Occipital lobe (tissue), 2 donors: ENCODE results near the gene SLC1A4. TPM values are rescaled to one million over a fixed set of nuclear protein-coding genes. Genes with fewer than 3 reads are reported as not detected.
"Not testable (repeated sequence)": the region's sequence is repeated elsewhere in the genome, so short reads cannot be mapped to it uniquely, and the experiment has no call there.

Experiments used
- DNase-seq: peaks from one replicate; lab custom pipeline; 2025; lab: John Stamatoyannopoulos, UW
- total RNA-seq: library from RNA; depleted of rRNA; stranded (reverse); fragments of >200 nt; gene quantifications from one replicate; pipeline ENCODE4 v1.2.3, GENCODE V29; 2014

SLC1A4 gene
- total RNA-seq, 1 donor from 2014 or later = 57.9 TPM

DNA sequence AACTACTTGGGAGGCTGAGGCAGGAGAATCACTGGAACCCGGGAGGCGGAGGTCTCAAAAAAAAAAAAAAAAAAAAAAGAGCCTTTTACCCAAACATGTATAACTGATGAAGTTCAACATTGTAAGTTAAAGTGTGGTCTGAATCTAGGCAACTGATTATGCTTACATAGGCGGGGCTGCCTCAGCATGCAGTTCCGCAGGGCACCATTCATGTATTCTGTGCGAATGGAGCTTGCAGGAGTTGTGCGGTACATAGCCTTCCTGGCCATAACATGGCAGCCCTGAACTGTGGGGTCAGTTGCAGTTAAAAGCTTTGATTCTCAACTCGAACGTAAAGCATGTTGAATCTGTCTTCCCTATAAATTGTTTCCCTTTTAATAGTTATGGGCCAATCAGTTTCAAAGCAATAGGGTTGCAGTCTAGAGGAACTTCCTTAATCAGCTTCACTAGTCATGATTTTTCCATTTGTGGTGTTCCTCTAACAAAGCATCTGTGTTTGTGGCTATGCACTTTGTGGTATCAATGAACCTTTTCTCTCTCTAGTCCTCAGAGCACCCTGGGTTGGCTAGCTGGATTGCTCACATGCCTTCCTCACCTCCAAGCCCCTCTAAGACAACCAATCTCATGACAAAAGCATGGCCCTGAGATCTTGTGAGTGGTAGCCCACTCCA, 36.4 kb downstream of the SLC1A4 start:
- no peak for DNase-seq

DNA sequence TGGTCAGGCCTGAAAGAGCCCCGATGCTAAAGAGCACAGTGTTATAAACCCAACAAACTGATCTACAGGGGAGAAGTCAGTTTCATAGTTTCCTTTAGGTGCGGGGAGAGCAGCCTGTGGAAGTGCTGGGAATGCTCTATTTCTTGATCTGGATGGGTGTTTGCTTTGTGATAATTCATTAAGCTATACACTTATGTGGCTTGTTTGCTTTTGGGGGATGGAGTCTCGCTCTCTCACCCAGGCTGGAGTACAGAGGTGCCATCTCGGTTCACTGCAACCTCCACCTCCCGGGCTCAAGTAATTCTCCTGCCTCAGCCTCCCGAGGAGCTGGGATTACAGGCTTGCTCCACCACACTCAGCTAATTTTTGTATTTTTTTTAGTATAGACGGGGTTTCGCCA, 37.0 kb downstream of the SLC1A4 start:
- DNase-seq = no peak

- no peak for DNase-seq
Measured at GRCh38 chr2:65026704-65027464, 37.7 kb downstream of the SLC1A4 start.

- DNase-seq = no peak
Measured at GRCh38 chr2:65027616-65028244, 38.5 kb downstream of the SLC1A4 start.

- DNase-seq = no peak
Measured at GRCh38 chr2:65030476-65031332, 41.5 kb downstream of the SLC1A4 start.

- no peak for DNase-seq
Measured at GRCh38 chr2:65031341-65032018, 42.3 kb downstream of the SLC1A4 start.

DNA sequence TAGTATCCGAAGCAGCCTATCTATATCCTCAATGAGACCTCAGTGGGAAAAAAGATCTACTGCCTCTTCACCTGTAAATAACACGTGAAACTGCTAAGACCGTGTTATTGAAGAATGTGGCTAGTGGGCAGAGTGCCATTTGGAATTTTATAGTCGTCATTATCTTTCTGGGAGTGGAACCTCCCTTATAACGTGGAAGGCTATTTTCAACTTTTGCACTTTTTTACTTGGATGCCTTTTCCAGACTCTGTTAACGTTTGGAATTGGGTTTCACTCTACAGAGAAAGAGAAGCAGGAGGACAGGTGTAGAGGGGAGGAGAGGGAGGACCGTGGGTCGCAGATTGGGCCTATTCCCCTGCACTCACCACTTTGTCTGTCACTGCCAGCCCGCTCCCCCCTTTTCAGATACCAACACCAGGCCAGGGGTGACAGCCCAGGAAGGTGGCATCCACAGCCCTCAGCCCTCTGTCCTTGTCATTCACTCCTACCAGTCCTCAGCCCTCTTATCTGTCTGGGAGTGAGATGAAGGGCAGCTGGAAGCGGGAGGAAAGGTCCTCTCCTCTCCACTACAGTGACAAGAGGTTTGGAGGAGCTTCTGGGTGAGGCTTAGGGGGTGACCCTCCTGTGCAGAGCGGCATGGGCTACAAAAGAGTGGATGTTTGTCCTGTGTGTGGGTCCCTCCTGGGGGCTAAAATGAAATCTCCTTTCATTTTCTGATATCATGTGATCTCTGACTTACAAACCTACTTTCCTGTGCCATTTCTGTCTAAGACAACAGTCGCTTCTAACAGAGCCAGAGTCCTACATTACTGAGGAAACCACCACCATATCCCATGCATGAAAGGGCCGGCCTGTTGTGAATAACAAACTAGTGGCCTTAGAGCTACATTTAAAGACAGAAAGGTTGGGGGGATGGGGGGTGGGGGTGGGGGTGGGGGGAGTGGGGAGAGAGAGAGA, 43.1 kb downstream of the SLC1A4 start:
- DNase-seq = no peak

GRCh38 chr2:65033178-65033577, 44.0 kb downstream of the SLC1A4 start:
- no peak for DNase-seq

DNA sequence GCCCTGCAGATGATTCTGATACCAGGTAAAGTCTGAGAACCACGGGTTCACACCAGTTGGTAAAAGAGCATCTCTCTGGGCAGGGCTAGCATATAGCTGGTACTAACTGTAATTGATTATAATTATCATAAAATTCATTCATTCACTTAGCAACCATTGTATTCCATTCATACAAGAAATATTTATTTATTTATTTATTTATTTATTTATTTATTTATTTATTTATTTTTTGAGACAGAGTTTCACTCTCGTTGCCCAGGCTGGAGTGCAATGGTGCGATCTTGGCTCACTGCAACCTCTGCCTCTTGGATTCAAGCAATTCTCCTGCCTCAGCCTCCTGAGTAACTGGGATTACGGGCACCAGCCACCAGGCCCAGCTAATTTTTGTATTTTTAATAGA, 44.5 kb downstream of the SLC1A4 start:
- not testable (repeated sequence) for DNase-seq

DNA sequence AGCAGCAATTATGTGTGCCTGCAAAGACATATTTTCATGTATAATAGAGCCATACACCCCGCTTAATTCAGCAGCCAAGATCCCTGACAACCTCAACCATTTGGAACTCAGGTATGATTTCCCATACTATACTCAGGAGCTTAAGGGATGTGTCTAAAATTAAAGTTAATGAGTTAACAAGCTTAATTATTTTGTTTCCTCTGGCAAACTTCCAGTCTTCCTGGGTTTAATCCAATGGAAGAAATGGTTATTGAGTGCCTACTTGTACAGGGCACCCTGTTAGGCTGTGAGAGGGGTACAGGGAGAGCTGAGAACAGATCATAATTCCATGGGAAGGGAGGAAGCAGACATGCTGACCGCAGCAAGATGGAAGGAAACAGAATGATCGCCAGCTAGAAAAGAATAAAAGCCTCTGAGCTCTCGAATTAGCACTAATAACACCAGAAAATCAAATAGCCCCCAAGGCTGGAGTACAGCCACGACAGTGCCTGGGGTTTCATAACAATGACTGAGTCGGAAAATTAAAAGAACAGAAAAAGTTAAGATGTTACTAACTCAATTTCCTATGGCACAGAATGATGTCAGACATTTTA, 46.2 kb downstream of the SLC1A4 start:
- no peak for DNase-seq

- no peak for DNase-seq
Measured at GRCh38 chr2:65037178-65037577, 48.0 kb downstream of the SLC1A4 start.

GRCh38 chr2:65039640-65040039, 50.4 kb downstream of the SLC1A4 start:
- no peak for DNase-seq

- DNase-seq = peak; percentile 71
Measured at GRCh38 chr2:65040400-65041261, 51.4 kb downstream of the SLC1A4 start.

DNA sequence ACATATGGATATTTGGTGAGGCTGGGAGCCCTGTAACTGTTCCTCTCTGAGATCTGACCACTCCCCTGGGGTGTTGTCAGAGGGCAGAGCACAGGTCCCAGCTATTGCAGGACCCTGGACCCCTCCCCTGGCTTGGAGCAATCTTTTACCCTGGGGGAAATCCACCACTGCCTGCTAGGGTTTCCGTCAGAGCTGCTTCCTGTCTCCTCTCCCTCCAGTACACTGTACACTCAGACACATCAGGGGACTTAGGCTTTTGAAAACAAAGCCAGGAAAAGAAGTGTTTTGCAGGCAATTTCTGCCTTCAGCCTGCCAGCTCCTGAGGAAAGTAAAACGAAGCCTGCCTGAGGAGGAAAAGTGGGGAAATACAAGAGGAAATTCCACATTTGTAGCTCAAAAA, 53.8 kb downstream of the SLC1A4 start:
- DNase-seq = no peak

DNA sequence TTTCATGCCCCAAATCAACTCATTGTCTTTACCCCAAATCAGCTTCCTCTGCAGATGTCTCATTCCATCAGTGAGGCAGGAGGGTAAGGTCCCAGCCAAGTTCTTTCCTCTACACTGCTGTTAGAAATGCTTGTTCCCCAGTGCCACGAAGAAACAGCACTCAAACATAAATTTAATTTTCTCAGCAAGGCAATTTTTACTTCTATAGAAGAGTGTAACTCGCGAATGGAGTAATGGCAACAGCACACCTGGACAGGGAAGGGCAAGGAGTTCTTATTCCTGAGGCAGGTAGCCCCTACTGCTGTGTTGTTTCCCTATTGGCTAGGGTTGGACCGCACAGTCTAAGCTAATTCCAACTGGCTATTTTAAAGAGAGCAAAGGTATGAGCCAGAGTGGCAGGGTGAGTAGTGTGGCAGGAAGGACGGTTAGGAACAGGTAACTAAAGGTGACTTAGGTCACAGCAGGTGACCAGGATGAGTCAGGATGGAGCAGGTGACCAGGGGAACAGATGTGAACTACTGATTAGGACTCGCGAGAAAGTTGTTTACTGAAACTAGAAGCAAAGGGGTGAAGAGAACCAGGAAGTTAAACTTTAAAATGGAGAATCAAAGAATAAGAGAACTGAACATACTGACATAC, 55.0 kb downstream of the SLC1A4 start:
- no peak for DNase-seq

- DNase-seq = no peak
Measured at GRCh38 chr2:65045651-65046050, 56.5 kb downstream of the SLC1A4 start.

GRCh38 chr2:65046633-65047407, 57.6 kb downstream of the SLC1A4 start:
- DNase-seq = no peak
